Left lung (tissue), 10 donors: Measurements from ENCODE around the gene PHLDA2. TPM values are rescaled to one million over a fixed set of nuclear protein-coding genes. Genes with fewer than 3 reads are reported as not detected.
"Not testable (repeated sequence)": the region's sequence is repeated elsewhere in the genome, so short reads cannot be mapped to it uniquely, and the experiment has no call there.

Experiments used
- ATAC-seq: fragments of 200-7000 bp; cut with Tn5 transposase; one replicate; pipeline ENCODE4 v1.9.1; 2020; ENCODE audit warnings: moderate library complexity
- DNase-seq, 4 donors: peaks; one replicate each; pipeline ENCODE4 v3.0.0-alpha.2; 2013 to 2020
- H3K27ac ChIP-seq, 2 donors: fragments of 200-600 bp; sonication (generic) in 1 of 2; one replicate each; pipeline versions ENCODE4 v1.5.0 to v1.8.0; 2020 to 2021
- H3K27me3 ChIP-seq, 2 donors: fragments of 200-600 bp; sonication (generic) in 1 of 2; one replicate each; pipeline versions ENCODE4 v1.5.0 to v1.8.0; 2020 to 2021
- H3K36me3 ChIP-seq, 2 donors: fragments of 200-600 bp; sonication (generic) in 1 of 2; one replicate each; pipeline versions ENCODE4 v1.5.0 to v1.8.0; 2020 to 2021
- H3K4me1 ChIP-seq, 2 donors: fragments of 200-600 bp; one replicate each; pipeline ENCODE4 v1.8.0; 2021
- H3K4me3 ChIP-seq, 2 donors: fragments of 200-600 bp; sonication (generic) in 1 of 2; one replicate each; pipeline versions ENCODE4 v1.5.0 to v1.8.0; 2020 to 2021; ENCODE audit warnings: mild to moderate bottlenecking in 1 of 2
- H3K9me3 ChIP-seq, 2 donors: fragments of 200-600 bp; sonication (generic) in 1 of 2; one replicate each; pipeline versions ENCODE4 v1.5.0 to v1.8.0; 2020 to 2021
- intact Hi-C, 2 donors: fragments of 100-400 bp; cut with DNase I; formaldehyde crosslinking; loops; one replicate each; pipeline versions ENCODE4 v1.11.2 to v1.14.2; 2022
- polyA plus RNA-seq, 6 donors: library from polyadenylated mRNA; unstranded; fragments of 120-200 nt; gene quantifications; one replicate each; pipeline ENCODE4 v1.2.1, GENCODE V29; 2013; ENCODE audit not compliant: insufficient read length in 6 of 6
- total RNA-seq, 2 donors: library from RNA; stranded (reverse); fragmentation: NEBNext Ultra II Directional; extraction: Animal tissue kit (Norgen Biotek cat#: 25700); gene quantifications; one replicate each; pipeline ENCODE4 v1.2.1, GENCODE V29; 2021
- TF ChIP-seq, protein P1 (sequence below), 2 donors: fragments of 200-600 bp; sonication (generic) in 1 of 2; IDR thresholded peaks; one replicate each; pipeline versions ENCODE4 v1.5.0 to v1.8.0; 2021; ENCODE audit warnings: antibody characterized with exemption in 2 of 2
- donor health status: DM: no; HTN: yes; CAD: no.
- donor health status: DM: no; HTN: no; CAD: no.

PHLDA2 gene
- total and polyA plus RNA-seq, 8 donors, result 0.23 to 50.0 (median 0.98) TPM; not detected in 1

DNA sequence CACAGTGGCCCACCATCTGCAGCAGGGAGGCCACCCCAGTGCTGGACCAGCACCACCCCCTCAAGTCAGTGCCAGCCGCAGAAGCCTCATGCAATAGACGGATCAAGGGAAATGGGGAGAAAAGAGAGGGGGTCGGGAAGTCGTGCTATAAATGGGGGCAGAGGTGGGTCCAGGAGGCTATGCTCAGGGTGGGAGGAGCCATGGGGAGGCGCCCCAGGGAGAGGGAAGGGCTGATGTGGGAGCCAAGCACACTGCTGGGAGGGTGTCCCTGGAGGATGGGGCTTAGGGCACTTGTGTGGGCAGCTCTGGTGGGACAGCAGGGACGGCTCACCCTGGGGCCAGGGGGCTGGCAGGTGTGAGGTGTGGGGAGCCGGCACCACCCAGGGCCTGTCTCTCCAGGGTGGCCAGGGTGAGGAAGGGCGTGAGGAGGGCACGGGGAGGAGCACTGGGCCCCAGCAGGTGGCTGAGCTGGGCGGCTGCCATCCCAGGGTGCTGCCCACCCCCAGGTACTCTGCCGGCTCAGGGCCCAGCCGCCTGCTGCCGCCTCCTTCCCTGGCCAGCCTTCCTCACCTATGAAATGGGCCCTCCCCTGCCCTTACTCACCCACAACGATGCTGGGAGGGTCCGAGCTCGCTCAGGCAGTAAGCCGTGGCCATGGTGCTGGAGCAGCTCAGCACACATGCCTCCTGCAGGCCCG lies 18.0 kb downstream of the PHLDA2 start:
- intact Hi-C loops, result no loop called here
- Histone ChIP-seq H3K27ac (peak overlapping the region in 1 of 2 donors; percentile 77), H3K9me3 (no peaks in the 10 kb centered on the region), H3K36me3 (no peaks in the 10 kb centered on the region), H3K4me3 (no peak overlapping the region), H3K4me1 (peaks cover 9 to 11% of the 10 kb centered on the region in 2 donors), H3K27me3 (peaks cover 0 to 13% of the 10 kb centered on the region in 2 donors)
- TF ChIP-seq, protein P1, sequence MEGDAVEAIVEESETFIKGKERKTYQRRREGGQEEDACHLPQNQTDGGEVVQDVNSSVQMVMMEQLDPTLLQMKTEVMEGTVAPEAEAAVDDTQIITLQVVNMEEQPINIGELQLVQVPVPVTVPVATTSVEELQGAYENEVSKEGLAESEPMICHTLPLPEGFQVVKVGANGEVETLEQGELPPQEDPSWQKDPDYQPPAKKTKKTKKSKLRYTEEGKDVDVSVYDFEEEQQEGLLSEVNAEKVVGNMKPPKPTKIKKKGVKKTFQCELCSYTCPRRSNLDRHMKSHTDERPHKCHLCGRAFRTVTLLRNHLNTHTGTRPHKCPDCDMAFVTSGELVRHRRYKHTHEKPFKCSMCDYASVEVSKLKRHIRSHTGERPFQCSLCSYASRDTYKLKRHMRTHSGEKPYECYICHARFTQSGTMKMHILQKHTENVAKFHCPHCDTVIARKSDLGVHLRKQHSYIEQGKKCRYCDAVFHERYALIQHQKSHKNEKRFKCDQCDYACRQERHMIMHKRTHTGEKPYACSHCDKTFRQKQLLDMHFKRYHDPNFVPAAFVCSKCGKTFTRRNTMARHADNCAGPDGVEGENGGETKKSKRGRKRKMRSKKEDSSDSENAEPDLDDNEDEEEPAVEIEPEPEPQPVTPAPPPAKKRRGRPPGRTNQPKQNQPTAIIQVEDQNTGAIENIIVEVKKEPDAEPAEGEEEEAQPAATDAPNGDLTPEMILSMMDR (IDR thresholded peaks at IDR 0.05), result no peak
- DNase-seq (no peak), ATAC-seq (no peak)

DNA sequence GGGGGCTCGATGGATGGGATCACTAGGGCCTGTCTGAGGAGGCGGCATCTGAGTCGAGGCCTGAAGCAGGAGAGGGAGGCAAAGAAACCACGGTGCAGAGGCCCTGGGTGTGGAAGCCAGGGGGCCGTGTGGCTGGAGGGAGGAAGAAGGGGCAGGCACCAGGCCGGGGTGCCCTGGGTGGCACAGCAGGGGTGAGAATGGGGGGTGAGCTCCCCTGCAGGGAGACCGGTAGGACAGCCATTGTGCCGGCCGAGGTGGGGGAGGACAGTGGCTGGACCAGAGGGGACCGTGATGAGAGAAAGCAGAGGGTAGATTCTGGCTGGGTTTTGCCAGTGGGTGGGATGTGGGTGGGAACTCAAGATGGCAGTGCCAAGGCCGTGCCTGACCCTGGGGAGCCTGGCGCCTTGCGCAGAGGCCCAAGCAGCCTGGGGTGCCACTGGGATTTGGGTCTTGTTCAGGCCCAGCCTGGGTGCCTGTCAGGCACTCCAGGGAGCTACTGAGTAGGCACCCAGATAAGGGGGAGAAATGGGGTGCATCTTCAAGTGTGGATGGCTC lies 18.7 kb downstream of the PHLDA2 start:
- Histone ChIP-seq H3K27me3 (peaks cover 0 to 13% of the 10 kb centered on the region in 2 donors), H3K4me1 (peaks cover 9 to 11% of the 10 kb centered on the region in 2 donors), H3K4me3 (no peak overlapping the region), H3K27ac (no peak overlapping the region), H3K36me3 (no peaks in the 10 kb centered on the region), H3K9me3 (no peaks in the 10 kb centered on the region)
- ATAC-seq (no peak), DNase-seq (no peak)
- intact Hi-C loops, result no loop called here
- TF ChIP-seq, protein P1 (IDR thresholded peaks at IDR 0.05), result no peak

DNA sequence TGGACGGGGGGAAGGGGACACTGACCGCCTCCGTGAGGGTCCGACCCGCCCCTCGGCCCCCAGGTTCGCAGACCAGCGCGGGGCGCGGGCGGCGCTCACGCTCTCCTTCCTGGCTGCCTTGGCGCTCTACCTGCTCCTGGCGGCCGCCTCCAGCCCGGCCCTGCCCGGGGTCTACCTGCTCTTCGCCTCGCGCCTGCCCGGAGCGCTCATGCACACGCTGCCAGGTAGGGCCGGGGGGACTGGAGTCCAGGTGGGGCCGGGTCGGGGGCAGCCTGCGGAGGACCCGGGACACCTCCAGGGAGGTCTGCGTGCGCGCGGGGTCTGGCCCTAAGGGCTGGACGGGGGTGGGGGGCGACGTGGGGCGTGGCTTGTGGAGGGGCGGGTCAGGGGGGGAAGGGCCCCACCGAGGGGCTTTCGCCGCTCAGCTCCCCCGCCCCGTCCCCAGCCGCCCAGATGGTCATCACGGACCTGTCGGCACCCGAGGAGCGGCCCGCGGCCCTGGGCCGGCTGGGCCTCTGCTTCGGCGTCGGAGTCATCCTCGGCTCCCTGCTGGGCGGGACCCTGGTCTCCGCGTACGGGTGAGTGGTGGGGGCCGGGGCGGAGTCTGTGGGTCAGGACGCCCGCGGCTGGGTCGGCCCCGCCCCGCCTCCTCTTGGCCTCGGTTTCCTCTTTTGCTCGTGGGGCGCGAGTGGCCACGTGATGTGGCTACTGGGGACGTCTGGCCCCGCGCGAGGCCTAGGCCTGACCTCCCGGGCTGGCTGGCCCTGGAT lies 19.9 kb downstream of the PHLDA2 start:
- TF ChIP-seq, protein P1 (IDR thresholded peaks at IDR 0.05), result no peak
- H3K4me1 ChIP-seq, result peaks cover 10% of the 10 kb centered on the region in 2 donors
- ATAC-seq (no peak), DNase-seq (no peak)
- no peaks in the 10 kb centered on the region for H3K9me3 ChIP-seq
- no peaks in the 10 kb centered on the region for H3K36me3 ChIP-seq
- no peak overlapping the region for H3K4me3 ChIP-seq
- peaks cover 0 to 13% of the 10 kb centered on the region in 2 donors for H3K27me3 ChIP-seq
- H3K27ac ChIP-seq, result no peak overlapping the region
- intact Hi-C loops, result no loop called here

DNA sequence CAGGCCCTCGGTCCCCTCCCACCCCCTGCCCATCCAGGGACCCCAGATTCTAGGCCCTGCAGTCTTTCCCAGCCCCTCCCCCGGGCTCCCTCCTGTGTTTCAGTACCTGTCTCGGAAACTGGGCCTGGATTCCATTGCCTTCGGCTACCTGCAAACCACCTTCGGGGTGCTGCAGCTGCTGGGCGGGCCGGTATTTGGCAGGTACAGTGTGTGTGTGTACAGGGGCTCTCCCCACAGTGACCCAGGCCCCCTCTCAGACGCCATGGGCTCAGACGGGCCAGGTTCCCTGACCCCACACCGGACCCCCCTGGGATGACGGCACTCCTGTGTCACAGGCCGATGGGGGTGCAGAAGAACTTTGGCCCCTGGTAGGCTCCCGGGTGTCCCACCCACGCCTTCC lies 21.1 kb downstream of the PHLDA2 start:
- H3K4me3 ChIP-seq, result no peak overlapping the region
- no peaks in the 10 kb centered on the region for H3K9me3 ChIP-seq
- TF ChIP-seq, protein P1 (IDR thresholded peaks at IDR 0.05), result no peak
- H3K27me3 ChIP-seq, result peaks cover 0 to 13% of the 10 kb centered on the region in 2 donors
- no peak for DNase-seq
- intact Hi-C loops, result no loop called here
- ATAC-seq, result no peak
- H3K36me3 ChIP-seq, result no peaks in the 10 kb centered on the region
- no peak overlapping the region for H3K27ac ChIP-seq
- peaks cover 5 to 20% of the 10 kb centered on the region in 2 donors for H3K4me1 ChIP-seq

DNA sequence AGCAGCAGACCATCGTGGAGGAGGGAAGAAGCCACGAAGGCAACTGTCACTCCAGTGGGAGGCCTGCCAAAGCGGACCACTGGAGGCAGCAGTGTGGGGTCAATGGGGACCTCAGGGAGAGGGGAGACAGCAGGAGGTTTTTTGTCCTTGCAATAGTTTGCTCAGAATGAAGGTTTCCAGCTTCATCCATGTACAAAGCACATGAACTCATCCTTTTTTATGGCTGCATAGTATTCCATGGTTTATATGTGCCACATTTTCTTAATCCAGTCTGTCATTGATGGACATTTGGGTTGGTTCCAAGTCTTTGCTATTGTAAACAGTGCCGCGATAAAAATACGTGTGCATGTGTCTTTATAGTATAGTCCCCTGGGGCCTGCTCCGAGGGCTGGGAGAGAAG lies 23.9 kb downstream of the PHLDA2 start:
- intact Hi-C loops, H3K4me3 ChIP-seq, H3K9me3 ChIP-seq, DNase-seq, H3K27ac ChIP-seq, ATAC-seq, H3K36me3 ChIP-seq: not testable (repeated sequence)
- Histone ChIP-seq H3K4me1 (peaks cover 5 to 31% of the 10 kb centered on the region in 2 donors), H3K27me3 (peaks cover 0 to 13% of the 10 kb centered on the region in 2 donors)
